NCI-H1436 (cell line): Measurements from ENCODE around the gene NDUFAF2.
"Not testable (repeated sequence)": the region's sequence is repeated elsewhere in the genome, so short reads cannot be mapped to it uniquely, and the experiment has no call there.

ENCODE experiments used
- DNase-seq: peaks from one replicate; lab custom pipeline; 2025; lab: John Stamatoyannopoulos, UW

The NDUFAF2 gene

GRCh38 chr5:60993425-60993824 is 48.4 kb downstream of the NDUFAF2 start:
- DNase-seq: no peak

- DNase-seq: no peak
These were observed 49.0 kb downstream of the NDUFAF2 start for GRCh38 chr5:60993875-60994571.

- no peak for DNase-seq
These were observed 51.4 kb downstream of the NDUFAF2 start for GRCh38 chr5:60996368-60996767.

- DNase-seq: no peak
These were observed 52.7 kb downstream of the NDUFAF2 start for GRCh38 chr5:60997721-60998120.

- no peak for DNase-seq
These were observed 55.9 kb downstream of the NDUFAF2 start for GRCh38 chr5:61000887-61001286.

GRCh38 chr5:61001647-61002046 is 56.6 kb downstream of the NDUFAF2 start:
- DNase-seq: no peak

GRCh38 chr5:61002611-61003355 is 57.8 kb downstream of the NDUFAF2 start:
- no peak for DNase-seq

GRCh38 chr5:61004448-61004847 is 59.4 kb downstream of the NDUFAF2 start:
- DNase-seq: no peak

GRCh38 chr5:61009907-61010306 is 64.9 kb downstream of the NDUFAF2 start:
- DNase-seq: no peak

- DNase-seq: no peak
These were observed 65.8 kb downstream of the NDUFAF2 start for GRCh38 chr5:61010467-61011454.

- DNase-seq: no peak
These were observed 73.1 kb downstream of the NDUFAF2 start for GRCh38 chr5:61018062-61018461.

GRCh38 chr5:61019642-61020041 is 74.6 kb downstream of the NDUFAF2 start:
- DNase-seq: no peak

GRCh38 chr5:61020415-61020814 is 75.4 kb downstream of the NDUFAF2 start:
- DNase-seq: no peak

GRCh38 chr5:61023131-61023530 is 78.1 kb downstream of the NDUFAF2 start:
- DNase-seq: no peak

- no peak for DNase-seq
These were observed 81.0 kb downstream of the NDUFAF2 start for GRCh38 chr5:61026004-61026403.

- DNase-seq: no peak
These were observed 83.4 kb downstream of the NDUFAF2 start for GRCh38 chr5:61028382-61028781.

GRCh38 chr5:61029456-61030162 is 84.6 kb downstream of the NDUFAF2 start:
- no peak for DNase-seq

GRCh38 chr5:61030163-61030482 is 85.1 kb downstream of the NDUFAF2 start:
- no peak for DNase-seq

GRCh38 chr5:61031301-61031700 is 86.3 kb downstream of the NDUFAF2 start:
- not testable (repeated sequence) for DNase-seq

GRCh38 chr5:61044545-61044944 is 99.5 kb downstream of the NDUFAF2 start:
- DNase-seq: no peak

GRCh38 chr5:61047346-61047745 is 102.3 kb downstream of the NDUFAF2 start:
- DNase-seq: no peak

GRCh38 chr5:61048534-61048933 is 103.5 kb downstream of the NDUFAF2 start:
- DNase-seq: no peak
